Erythroblast (primary cell): ENCODE measurements around the gene PRELID3B.
"Not testable (repeated sequence)": the region's sequence is repeated elsewhere in the genome, so short reads cannot be mapped to it uniquely, and the experiment has no call there.

Experiments used
- DNase-seq, 2 experiments: peaks; one replicate each; lab custom pipeline; 2025; lab: John Stamatoyannopoulos, UW
- GATA1 ChIP-seq: IDR thresholded peaks from 2 replicates; pipeline ENCODE4 v1.6.1; 2011; ENCODE audit warnings: low read depth, mild to moderate bottlenecking, control low read depth, low read length, moderate library complexity
- POLR2A ChIP-seq: IDR thresholded peaks from 2 replicates; pipeline ENCODE4 v1.6.1; 2011; ENCODE audit warnings: mild to moderate bottlenecking, low read length

PRELID3B gene

GRCh38 chr20:59013959-59014608, 28.5 kb downstream of the PRELID3B start:
- TF ChIP-seq POLR2A (no peak), GATA1 (no peak)
- DNase-seq: peak; percentile 49 to 76

DNA sequence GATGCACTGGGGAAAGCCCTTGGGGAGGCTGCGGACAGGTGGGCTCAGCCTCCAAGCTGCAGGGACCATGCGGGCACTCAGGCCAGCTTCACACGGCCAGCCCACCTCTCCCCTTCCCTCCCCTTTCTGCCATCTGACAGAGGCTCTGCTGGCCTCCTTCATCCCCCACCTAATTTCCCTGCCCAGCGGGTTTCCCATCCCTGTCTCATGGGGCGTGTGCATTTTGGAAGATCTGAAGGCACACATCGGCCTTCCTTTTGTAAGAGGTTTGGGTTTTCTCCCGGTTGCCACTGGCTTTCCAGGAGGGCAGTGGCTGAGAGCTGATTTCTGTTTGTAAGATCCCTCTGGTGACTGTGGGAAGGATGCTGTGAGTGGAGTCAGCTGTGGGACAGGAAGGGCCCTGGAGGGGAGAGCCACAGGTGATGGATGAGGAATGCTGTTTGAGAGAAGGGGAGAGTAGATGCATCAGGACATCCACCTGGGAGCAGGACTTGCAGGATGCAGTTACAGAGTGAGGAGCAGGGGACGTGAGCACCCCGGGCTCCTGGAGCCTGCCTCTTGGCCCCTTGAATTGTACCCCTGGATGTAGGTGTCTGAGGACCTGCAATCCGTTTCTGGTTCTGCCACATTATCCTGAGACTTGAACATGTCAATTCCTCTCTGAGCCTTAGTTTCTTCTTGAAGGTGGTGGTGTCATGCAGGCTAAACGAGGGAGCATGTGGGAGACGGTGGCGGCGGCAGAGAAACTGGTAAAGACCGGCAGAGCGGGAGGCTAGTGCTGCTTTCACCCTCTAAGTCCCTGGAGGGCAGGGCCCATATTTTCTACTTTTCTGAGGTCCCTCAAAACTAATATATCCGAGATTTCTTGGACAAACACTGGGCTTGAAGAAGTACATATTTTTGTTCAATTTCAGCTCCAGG, 29.3 kb downstream of the PRELID3B start:
- TF ChIP-seq POLR2A: no peak
- no peak for TF ChIP-seq GATA1
- no peak for DNase-seq

DNA sequence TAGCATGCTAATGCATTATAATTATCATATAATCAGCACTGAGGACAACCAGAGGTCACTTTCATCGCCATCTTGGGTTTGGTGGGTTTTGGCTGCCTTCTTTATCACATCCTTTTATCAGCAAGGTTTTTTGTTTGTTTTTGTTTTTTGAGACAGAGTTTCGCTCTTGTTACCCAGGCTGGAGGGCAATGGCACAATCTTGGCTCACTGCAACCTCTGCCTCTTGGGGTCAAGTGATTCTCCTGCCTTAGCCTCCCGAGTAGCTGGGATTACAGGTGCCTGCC, 30.8 kb downstream of the PRELID3B start:
- not testable (repeated sequence) for DNase-seq

DNA sequence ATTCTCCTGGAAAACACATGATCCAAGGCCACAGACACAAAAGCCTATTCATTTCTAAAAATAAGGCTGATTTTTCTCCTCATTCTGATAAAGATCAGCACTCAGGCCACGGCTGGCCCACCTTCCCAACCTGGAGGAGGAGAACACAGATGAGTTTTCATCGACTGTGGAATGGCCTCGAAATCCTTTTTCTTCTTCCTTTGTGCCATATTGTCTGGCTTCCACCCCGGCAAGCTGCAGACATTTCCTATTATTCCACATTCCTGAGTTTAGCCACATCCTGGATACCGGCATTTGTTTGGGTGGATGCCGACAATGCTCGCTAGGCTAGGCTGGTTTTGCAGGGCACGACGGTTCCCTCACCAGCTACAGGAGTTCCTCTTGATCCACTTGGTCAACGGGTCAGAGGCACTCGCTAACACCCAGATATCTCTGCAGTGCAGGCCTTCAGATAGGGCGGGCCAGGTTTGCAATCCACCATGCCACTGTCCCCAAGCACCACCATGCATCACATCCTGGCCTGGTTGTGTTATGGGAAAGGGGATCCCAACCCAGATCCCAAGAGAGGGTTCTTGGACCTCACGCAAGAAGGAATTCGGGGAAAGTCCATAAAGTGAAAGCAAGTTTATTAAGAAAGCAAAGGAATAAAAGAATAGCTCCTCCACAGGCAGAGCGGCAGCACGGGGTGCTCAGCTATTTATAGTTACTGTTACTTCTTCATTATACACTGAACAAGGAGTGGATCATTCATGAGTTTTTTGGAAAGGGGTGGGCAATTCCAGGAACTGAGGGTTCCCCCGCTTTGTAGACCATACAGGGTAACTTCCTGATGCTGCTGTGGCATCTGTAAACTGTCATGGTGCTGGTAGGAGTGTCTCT, 31.4 kb downstream of the PRELID3B start:
- no peak for TF ChIP-seq POLR2A
- TF ChIP-seq GATA1: no peak
- DNase-seq: peak; percentile 79 to 90

DNA sequence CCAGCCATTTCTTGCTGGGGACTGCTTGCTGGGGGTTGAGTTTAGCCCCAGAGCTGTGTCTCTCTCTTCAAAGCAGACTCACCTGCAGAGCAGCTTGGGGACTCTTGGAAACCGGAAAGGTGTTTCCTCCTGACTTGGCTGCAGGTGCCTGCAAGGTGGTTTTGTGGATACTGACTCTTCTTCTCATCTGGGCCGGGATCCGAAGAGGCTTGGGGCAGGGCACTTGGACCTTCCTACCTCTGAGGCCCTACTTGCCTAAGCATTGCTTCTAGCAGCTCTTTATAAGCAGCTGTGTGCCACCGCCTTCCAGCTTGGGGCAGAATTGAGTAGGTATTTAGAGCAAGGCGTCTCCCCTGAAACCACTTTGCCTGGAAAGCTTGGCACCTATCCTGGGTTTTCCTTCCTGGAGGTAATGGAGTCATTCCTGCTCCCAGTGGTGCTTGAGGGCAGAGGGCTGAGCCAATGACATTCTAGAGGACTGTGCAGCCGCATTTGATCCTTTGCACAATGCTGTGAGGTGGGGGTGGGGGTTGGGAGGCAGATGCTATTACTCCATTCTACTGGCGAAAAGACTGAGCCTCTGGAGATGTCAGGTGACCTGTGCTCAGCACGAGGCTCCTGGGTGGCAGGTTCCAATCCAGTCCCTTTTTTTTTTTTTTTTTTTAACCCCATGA, 32.1 kb downstream of the PRELID3B start:
- no peak for TF ChIP-seq POLR2A
- no peak for TF ChIP-seq GATA1
- DNase-seq: no peak

- no peak for DNase-seq
- TF ChIP-seq POLR2A (no peak), GATA1 (no peak)
These were observed 33.8 kb downstream of the PRELID3B start for GRCh38 chr20:59008715-59009336.

GRCh38 chr20:59007665-59008511, 34.7 kb downstream of the PRELID3B start:
- TF ChIP-seq GATA1: no peak
- TF ChIP-seq POLR2A: no peak
- DNase-seq: peak; percentile 51 to 56

DNA sequence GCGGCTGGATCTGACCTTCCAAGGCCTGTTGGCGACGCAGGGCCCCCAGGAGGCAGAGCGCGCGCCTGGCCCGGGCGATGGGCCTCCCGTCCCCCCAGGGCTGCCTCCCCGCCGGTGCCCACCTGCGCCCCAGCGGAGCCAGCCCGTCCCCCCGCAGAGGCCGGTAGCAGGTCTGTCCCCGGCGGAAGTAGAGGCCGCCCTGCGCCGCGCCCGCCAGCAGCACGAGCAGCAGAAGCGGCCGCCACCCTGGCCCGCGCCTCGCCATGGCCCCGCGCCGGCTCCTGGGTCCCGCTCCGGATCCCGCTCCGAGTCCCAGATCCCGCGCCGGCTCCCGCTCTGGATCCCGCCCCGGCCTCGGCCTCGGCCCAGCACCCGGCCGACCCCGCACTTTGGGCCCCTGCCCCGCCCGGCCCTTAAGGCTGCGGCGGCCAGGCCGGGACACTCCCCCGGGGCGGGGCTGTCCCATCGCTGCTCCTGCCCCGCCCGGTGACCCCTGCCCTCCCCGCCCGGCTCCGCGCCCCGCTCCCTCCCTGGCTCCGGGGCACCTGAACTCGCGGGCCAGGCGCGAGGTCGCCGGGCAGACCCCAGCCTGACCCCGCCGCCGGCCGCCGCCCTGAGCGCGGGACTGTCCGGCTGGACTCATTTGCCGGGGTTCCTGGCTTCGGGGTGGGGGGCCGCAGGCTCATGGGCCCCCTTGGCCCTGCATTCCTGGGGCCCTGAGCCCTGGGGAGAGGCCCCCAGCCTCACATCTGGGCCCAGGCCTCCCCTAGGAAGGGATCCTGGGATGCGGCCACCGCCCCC, 35.5 kb downstream of the PRELID3B start, which contains the start of gene CTSZ:
Gene CTSZ, minus strand, starts transcription at position 391 of the 801 bp plus-strand sequence. Its CDS starts 126 bp downstream, at position 265.
- DNase-seq: peak; percentile 78 to 79
- TF ChIP-seq GATA1: no peak
- TF ChIP-seq POLR2A: peak; percentile 41

DNA sequence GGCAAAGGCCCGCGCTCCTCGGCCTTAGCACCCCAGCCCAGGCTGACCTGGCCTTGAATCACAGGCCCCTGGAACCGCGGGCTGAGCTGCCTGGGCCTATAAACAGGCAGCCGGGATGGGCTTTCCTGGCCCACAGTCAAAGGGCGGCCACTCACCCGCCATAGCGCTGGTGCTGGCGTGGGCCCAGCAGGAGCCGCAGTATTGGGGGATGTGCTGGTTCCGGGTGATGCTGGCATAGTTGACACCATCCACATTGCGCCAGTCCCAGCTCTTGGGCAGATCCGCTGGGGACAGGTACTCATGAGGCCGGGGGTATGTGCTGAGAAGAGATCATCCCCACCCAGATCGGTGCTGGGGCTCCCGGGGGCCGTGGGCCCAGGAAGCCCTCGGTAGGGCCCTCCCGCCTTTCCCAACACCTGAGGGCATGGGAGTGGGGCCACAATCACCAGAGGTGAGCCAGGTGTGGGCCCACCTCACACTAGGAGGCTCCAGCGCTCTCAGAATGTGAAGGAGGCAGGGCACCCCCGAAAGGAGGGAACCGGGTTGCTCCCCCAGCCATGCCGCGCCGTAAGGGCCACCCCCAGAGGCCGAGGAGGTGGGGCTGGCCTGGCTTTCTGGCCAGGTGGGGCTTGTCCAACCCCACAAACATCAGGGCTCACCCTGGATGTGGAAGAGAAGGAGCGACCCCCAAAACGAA, 36.3 kb downstream of the PRELID3B start:
- DNase-seq: peak; percentile 61 to 65
- TF ChIP-seq GATA1: no peak
- TF ChIP-seq POLR2A: no peak

DNA sequence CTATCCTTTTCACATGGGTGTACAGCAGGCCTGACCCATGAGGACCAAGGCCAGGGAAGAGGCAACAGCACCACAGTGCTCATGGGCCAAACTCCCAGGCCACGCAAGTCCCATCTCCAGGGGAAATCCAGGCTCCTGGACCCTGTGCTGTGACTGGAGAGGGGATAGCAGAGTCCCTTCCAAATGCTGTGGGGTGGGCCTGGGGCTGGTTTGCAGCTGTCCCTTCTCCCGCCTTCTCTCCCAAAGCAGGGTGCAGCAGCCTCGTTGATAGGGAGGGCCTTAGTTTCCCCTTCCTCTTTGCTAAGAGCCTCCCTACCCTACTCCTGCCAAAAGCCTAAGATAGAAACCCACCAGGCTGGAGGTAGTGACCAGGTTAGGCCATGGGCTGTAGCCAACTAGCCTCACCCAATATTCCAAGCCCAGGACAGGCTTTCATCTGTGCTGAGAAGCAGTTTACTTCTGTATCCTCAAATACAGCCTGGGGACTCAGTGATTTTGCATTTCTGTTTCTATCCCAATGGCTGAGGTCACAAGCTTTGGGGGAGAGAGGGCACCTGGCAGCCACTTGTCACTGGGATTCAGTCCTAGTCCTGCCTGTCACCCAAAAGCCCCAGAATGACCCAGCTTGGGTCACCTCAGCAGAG, 36.9 kb downstream of the PRELID3B start:
- TF ChIP-seq POLR2A (no peak), GATA1 (no peak)
- DNase-seq: no peak
